Heart left ventricle (tissue), 13 donors: Measurements from ENCODE around the gene POLR3GL.

Experiments
- POLR2A ChIP-seq, 2 donors: fragments of 450-650 bp; IDR thresholded peaks; one replicate each; pipeline ENCODE4 v1.6.1; 2017; ENCODE audit warnings: antibody characterized with exemption in 2 of 2, mild to moderate bottlenecking in 2 of 2, moderate library complexity in 2 of 2
- TF ChIP-seq, protein P1 (sequence below), 12 donors: fragments of 200-600 bp; sonication (generic) in 4 of 12; IDR thresholded peaks; one replicate each; pipeline versions ENCODE4 v1.5.0 to v1.8.0; 2018 to 2022; ENCODE audit warnings: antibody characterized with exemption in 12 of 12, mild to moderate bottlenecking in 5 of 12
- donor health status: ischemic (EF 13 %, LVEDD 7.1; RV severe dilation, severe dysfunction).
- donor health status: DM: no; HTN: yes; CAD: no.
- donor health status: DM: no; HTN: no; CAD: no.
- donor health status: ischemic (EF 25% LVEDD 6.9; RV normal size, moderate dysfunction).
- donor health status: ischemic (EF 25% LVEDD 5.7; RV mildly dilated, moderate dysfunction).
- donor health status: ischemic (EF 35%, LVEDD 5.7; RV mildly dilated, moderate dysfunction).
- donor health status: nonischemic (EF 11% LVEDD 7.7; RV severe dilation, severe dysfunction).
- donor health status: DM: yes; HTN: yes; CAD: no.
- donor health status: PGD.
- donor health status: ischemic (EF 29% LVEDD 5.4; RV normal size, mild dysfunction).
- donor health status: nonischemic (EF 23%, LVEDD 6.1; RV moderate dilation, normal function).

DNA sequence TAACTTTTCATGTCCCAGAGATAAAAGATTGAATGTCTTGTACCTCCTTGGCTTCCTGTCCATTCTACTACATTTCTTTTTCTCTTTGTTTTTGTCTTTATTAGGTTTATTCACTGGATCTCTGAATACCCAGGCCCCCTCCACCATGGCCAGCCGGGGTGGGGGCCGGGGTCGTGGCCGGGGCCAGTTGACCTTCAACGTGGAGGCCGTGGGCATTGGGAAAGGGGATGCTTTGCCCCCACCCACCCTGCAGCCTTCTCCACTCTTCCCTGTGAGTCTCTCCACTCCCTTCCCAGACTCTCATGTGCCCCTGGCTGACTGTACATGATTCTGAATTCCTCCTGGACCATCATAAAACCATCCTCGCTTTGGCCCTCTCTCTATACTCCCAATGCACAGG, 10.2 kb downstream of the POLR3GL start:
- TF ChIP-seq, protein P1, sequence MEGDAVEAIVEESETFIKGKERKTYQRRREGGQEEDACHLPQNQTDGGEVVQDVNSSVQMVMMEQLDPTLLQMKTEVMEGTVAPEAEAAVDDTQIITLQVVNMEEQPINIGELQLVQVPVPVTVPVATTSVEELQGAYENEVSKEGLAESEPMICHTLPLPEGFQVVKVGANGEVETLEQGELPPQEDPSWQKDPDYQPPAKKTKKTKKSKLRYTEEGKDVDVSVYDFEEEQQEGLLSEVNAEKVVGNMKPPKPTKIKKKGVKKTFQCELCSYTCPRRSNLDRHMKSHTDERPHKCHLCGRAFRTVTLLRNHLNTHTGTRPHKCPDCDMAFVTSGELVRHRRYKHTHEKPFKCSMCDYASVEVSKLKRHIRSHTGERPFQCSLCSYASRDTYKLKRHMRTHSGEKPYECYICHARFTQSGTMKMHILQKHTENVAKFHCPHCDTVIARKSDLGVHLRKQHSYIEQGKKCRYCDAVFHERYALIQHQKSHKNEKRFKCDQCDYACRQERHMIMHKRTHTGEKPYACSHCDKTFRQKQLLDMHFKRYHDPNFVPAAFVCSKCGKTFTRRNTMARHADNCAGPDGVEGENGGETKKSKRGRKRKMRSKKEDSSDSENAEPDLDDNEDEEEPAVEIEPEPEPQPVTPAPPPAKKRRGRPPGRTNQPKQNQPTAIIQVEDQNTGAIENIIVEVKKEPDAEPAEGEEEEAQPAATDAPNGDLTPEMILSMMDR (IDR thresholded peaks at IDR 0.05), result no peak
- no peak for TF ChIP-seq POLR2A (IDR thresholded peaks at IDR 0.05)
